Stimulated activated CD8-positive, alpha-beta memory T cell treated with anti-CD3 and anti-CD28 coated beads, Interleukin-2, amount 100 ng/mL, for 1 hour (primary cell): ENCODE measurements around the gene NUTM2B.
"Not testable (repeated sequence)": the region's sequence is repeated elsewhere in the genome, so short reads cannot be mapped to it uniquely, and the experiment has no call there.

ENCODE experiments used
- DNase-seq, 2 donors: peaks; one replicate each; pipeline ENCODE4 v3.0.0-alpha.2; 2020; ENCODE audit warnings: low read depth in 2 of 2

The NUTM2B gene

DNA sequence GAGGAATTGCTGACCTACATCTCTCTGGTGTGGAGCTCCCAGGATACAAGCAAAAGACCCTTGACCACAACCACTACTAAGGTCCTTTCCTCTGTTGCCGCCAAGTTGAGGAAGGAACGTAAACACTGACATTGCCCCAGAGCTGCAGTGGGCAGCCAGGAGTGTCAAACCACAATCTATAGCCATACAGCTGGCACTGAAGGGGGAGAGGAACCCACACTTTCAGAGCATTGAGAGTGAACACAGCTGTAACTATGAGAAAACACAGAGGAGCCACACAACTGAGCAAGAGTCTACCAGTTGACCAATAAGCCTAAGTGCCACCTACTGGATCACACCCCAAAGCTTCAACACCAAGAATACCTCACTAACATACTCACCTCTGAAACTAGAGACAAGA lies 45.5 kb downstream of the NUTM2B start:
- DNase-seq, result not testable (repeated sequence)

DNA sequence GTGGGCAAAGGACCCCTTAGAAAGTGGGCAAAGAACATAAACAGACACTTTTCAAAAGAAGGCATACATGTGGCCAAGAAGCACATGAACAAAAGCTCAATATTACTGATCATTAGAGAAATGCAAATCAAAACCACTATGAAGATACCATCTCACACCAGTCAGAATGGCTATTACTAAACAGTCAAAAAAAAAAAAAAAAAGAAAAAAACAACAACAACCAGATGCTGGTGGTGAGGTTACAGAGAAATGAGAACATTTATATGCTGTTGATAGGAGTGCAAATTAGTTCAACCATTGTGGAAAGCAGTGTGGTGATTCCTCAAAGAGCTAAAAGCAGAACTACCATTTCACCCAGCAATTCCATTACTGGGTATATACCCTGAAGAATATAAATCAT lies 50.6 kb downstream of the NUTM2B start:
- DNase-seq, result not testable (repeated sequence)

DNA sequence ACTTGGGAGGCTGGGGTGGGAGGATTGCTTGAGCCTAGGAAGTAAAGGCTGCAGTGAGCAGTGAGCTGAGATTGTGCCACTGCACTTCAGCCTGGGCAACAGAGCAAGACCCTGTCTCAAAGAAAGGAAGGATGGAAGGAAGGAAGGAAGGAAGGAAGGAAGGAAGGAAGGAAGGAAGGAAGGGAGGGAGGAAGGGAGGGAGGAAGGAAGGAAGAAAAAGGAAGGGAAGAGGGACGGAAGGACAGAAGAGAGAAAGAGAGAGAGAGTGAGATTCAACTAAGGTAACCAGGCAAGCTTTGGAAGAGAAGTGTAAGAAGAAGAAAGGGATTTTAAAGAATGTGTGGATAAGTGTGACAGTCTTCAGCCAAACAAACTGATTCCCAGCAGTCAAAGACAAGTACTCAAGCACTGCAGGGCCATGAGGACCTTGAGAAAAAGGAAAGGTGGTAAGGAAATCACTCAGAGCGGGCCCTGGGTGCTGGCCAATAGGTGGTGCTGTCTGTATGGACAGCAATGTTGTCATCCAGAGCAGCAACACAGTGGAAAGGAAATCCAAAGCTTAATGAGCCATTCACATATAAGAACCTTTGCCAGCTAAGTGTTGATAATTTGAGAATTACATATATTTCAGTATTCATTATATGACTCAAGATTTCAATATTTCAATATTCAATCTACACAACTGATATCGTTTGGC lies 55.4 kb downstream of the NUTM2B start:
- not testable (repeated sequence) for DNase-seq
